ENCODE results near the gene PAK6.

The PAK6 gene

DNA sequence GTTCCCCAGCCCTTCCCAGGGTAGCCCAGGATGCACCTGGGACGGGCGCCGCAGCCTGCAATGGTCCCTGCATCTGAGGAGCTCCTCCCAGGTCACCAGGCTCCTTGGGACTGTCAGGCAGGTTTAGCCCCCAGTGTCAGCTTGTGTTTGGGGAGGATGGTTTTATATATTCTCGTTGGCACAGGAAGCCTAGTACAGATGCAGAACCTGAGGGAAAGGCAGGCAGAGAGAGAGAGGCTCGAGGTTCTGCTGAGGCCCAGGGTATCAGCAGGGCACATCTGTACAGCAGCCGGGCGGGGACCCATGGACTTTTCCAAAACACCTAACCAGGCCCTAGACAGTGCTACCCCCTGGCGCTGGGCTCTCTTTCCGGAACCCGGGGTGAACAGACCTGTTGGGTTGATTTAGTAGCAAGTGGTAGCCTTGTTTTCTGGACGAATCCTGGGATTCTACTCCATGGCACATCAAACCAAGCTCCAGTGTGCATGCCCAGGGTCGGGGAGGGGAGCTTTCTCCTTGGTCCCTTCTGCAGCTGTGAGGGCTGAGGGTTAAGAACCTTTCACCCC, 8.6 kb downstream of the PAK6 start:
- TF ChIP-seq FOXP2 (optimal IDR thresholded peaks at IDR 0.05; ENCODE audit: borderline replicate concordance, extremely low read depth, extremely low read length, insufficient read depth) (no peak), SIN3A (IDR thresholded peaks at IDR 0.05; ENCODE audit: borderline replicate concordance, insufficient read depth, low read length) (no peak), TAF1 (IDR thresholded peaks at IDR 0.05; ENCODE audit: borderline replicate concordance, insufficient read depth, low read length) (no peak), POLR2AphosphoS5 (IDR thresholded peaks at IDR 0.05; ENCODE audit: low read depth, low read length) (no peak)
- TF ChIP-seq, protein P1, sequence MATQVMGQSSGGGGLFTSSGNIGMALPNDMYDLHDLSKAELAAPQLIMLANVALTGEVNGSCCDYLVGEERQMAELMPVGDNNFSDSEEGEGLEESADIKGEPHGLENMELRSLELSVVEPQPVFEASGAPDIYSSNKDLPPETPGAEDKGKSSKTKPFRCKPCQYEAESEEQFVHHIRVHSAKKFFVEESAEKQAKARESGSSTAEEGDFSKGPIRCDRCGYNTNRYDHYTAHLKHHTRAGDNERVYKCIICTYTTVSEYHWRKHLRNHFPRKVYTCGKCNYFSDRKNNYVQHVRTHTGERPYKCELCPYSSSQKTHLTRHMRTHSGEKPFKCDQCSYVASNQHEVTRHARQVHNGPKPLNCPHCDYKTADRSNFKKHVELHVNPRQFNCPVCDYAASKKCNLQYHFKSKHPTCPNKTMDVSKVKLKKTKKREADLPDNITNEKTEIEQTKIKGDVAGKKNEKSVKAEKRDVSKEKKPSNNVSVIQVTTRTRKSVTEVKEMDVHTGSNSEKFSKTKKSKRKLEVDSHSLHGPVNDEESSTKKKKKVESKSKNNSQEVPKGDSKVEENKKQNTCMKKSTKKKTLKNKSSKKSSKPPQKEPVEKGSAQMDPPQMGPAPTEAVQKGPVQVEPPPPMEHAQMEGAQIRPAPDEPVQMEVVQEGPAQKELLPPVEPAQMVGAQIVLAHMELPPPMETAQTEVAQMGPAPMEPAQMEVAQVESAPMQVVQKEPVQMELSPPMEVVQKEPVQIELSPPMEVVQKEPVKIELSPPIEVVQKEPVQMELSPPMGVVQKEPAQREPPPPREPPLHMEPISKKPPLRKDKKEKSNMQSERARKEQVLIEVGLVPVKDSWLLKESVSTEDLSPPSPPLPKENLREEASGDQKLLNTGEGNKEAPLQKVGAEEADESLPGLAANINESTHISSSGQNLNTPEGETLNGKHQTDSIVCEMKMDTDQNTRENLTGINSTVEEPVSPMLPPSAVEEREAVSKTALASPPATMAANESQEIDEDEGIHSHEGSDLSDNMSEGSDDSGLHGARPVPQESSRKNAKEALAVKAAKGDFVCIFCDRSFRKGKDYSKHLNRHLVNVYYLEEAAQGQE (IDR thresholded peaks at IDR 0.05; ENCODE audit: insufficient read depth in 1 of 2, low read depth in 2 of 2, low read length in 2 of 2): no peak

DNA sequence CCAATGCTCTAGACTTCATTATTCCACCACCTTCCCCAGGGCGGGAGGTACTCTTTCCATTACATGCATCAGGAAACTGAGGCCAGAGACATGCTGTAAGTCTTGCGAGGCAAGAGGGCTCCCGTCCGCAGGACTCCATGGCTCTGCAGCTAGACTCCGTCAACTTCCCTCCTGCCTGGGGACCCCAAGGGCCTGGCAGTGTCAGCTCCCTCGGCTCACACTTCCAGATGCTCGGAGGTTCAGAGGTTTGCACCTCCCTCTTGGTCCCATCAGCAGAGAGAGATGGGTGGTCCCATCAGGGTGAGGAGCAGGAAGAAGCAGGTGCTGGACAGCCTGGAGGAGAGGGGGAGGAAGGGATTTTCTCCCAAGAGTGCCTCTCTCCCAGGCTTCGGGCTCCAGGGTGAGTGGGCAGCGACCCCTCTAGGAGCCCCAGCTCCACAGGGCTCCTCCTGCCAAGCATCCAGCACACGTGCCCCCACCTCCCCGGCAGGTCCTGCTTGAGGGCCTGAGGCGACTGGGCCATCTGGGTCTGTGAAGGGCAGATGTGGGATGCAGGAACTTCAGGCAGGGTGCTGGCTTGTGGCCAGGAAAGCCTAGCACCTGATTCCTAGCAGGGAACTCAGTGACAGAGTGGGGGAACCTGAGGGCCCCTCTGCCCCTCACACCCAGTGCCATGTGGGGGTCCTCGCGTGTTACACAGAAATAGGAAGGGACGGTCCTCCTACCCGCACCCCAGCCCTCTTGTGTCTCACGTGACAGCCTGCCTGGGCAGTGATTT, 9.3 kb downstream of the PAK6 start:
- no peak for TF ChIP-seq TAF1 (IDR thresholded peaks at IDR 0.05; ENCODE audit: borderline replicate concordance, insufficient read depth, low read length)
- no peak for TF ChIP-seq FOXP2 (optimal IDR thresholded peaks at IDR 0.05; ENCODE audit: borderline replicate concordance, extremely low read depth, extremely low read length, insufficient read depth)
- no peak for TF ChIP-seq POLR2AphosphoS5 (IDR thresholded peaks at IDR 0.05; ENCODE audit: low read depth, low read length)
- TF ChIP-seq SIN3A (IDR thresholded peaks at IDR 0.05; ENCODE audit: borderline replicate concordance, insufficient read depth, low read length): no peak
- TF ChIP-seq, protein P1 (IDR thresholded peaks at IDR 0.05; ENCODE audit: insufficient read depth in 1 of 2, low read depth in 2 of 2, low read length in 2 of 2): no peak

DNA sequence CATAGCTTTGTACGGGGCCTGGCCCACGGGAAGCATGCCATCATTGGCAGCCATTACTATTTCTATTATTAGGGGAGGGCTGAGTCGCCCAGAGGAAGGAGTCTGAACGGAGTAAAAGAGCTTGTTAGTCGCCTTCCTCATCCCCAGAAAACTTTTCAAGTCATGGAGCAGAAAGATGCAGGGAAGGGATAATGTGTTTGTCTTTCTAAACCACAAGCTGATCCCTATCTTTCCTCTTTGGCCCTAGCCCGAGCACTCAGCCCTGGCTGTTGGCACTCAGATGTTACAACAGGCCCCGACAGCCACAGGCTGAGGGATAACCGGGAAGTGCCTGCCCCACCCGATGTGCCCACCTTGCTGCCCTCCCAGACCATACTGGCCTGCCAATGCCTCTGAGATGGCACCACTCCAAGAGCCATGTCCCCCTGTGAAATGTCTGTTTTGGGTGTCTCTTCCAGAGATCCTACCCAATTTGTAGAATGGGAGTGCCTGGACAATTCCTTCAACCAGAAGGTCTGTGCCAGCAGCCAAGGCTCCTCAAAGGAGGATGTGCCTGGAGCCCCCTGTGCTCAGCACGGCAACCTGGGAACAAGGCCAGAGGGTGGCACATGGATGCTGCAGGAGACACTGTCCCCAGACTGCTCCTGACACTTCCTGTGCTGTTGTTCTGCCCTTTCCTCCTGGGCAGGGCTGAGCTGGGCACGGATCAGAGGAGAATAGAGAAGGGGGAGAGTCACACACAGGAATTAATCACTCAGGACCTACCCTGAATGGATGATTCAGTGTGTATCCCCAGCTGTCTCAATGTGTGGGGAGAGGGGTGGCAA, 10.8 kb downstream of the PAK6 start:
- TF ChIP-seq SIN3A (IDR thresholded peaks at IDR 0.05; ENCODE audit: borderline replicate concordance, insufficient read depth, low read length): 0 out of 2 replicates have a peak, but pooled peaks have one; percentile 28
- TF ChIP-seq FOXP2 (optimal IDR thresholded peaks at IDR 0.05; ENCODE audit: borderline replicate concordance, extremely low read depth, extremely low read length, insufficient read depth): no peak

DNA sequence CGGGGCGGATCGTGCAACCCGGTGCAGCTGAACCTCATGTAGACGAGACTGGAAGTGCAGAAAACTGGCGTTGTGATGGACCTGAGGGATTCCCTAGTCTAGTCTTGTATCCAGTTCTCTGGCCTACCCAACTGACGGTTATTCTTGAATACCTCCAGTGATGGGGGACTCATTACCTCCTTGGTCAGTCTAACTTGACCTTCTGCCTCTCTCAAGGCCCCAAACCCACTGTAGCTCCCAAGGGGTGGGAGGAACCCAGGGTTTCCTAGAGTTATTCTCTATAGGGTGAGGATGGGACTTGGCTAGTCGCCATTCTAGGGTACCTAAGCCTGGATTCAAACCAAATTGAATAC, 11.4 kb downstream of the PAK6 start:
- no peak for TF ChIP-seq SIN3A (IDR thresholded peaks at IDR 0.05; ENCODE audit: borderline replicate concordance, insufficient read depth, low read length)
- no peak for TF ChIP-seq FOXP2 (optimal IDR thresholded peaks at IDR 0.05; ENCODE audit: borderline replicate concordance, extremely low read depth, extremely low read length, insufficient read depth)
- no peak for TF ChIP-seq POLR2AphosphoS5 (IDR thresholded peaks at IDR 0.05; ENCODE audit: low read depth, low read length)
- TF ChIP-seq, protein P1 (IDR thresholded peaks at IDR 0.05; ENCODE audit: insufficient read depth in 1 of 2, low read depth in 2 of 2, low read length in 2 of 2): no peak
- no peak for TF ChIP-seq TAF1 (IDR thresholded peaks at IDR 0.05; ENCODE audit: borderline replicate concordance, insufficient read depth, low read length)

DNA sequence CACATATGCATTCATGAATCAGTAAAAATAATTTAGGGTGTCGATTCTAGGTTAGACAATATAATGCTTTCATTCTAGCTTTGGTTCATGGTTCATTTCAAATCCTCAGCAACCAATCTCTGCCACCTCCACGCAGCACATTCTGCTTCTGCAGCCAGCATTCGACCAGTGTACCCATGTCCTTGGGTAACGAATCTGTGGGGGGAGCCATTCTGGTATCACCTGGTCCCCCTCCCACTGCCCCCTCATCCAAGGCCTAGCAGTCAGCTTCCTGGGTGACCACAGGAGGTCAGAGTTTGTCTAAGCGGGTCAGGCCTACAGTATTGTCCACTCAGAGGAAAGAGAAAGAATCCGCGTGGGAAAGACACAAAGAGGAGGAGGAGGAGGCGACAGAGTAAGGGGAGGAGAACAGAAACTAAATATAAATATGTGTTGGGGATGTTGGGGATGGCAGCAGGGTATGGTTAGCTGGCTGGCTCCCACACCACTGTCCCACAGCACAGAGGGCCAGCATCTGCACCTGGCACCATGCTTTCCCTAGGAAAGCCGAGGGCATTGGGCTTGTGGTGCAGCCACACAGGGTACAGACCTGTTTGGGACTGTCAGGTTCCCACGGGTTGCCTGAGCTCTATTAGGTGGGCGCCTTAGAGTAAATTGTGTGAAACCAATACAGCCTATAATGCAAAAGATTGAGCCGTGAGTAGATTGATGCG, 12.1 kb downstream of the PAK6 start:
- TF ChIP-seq SIN3A (IDR thresholded peaks at IDR 0.05; ENCODE audit: borderline replicate concordance, insufficient read depth, low read length): no peak
- TF ChIP-seq POLR2AphosphoS5 (IDR thresholded peaks at IDR 0.05; ENCODE audit: low read depth, low read length): no peak
- TF ChIP-seq, protein P1 (IDR thresholded peaks at IDR 0.05; ENCODE audit: insufficient read depth in 1 of 2, low read depth in 2 of 2, low read length in 2 of 2): no peak
- no peak for TF ChIP-seq FOXP2 (optimal IDR thresholded peaks at IDR 0.05; ENCODE audit: borderline replicate concordance, extremely low read depth, extremely low read length, insufficient read depth)
- TF ChIP-seq TAF1 (IDR thresholded peaks at IDR 0.05; ENCODE audit: borderline replicate concordance, insufficient read depth, low read length): no peak

Data from PFSK-1 (cell line).